Mesenchymal stem cell (in vitro differentiated cells and primary cell): ENCODE results near the gene NEK2.
"Not testable (repeated sequence)": the region's sequence is repeated elsewhere in the genome, so short reads cannot be mapped to it uniquely, and the experiment has no call there.

Experiments
- DNase-seq: peaks from one replicate; pipeline ENCODE4 v3.0.0-alpha.2; 2013
- H2AFZ ChIP-seq: one replicate; pipeline ENCODE4 v1.6.1; 2013; ENCODE audit warnings: low read depth, mild to moderate bottlenecking, control low read depth, inconsistent platforms, low read length, moderate library complexity
- H2AK5ac ChIP-seq: 2 replicates; pipeline ENCODE4 v1.6.1; 2013; ENCODE audit warnings: low read length, moderate library complexity, mild to moderate bottlenecking, inconsistent platforms; ENCODE audit not compliant: severe bottlenecking
- H2BK120ac ChIP-seq: one replicate; pipeline ENCODE4 v1.6.1; 2013; ENCODE audit warnings: low read depth, mild to moderate bottlenecking, inconsistent platforms, low read length, moderate library complexity
- H2BK12ac ChIP-seq, 2 experiments: one replicate each; pipeline ENCODE4 v1.6.1; 2013; ENCODE audit warnings: inconsistent platforms in 2 of 2, low read length in 2 of 2, mild to moderate bottlenecking in 2 of 2, moderate library complexity in 2 of 2, control low read depth in 1 of 2
- H2BK15ac ChIP-seq: one replicate; pipeline ENCODE4 v1.6.1; 2013; ENCODE audit warnings: mild to moderate bottlenecking, low read depth, inconsistent platforms; ENCODE audit not compliant: poor library complexity, severe bottlenecking
- H2BK5ac ChIP-seq: 2 replicates; pipeline ENCODE4 v1.6.1; 2013; ENCODE audit warnings: low read depth, mild to moderate bottlenecking, low read length, control low read depth, inconsistent platforms; ENCODE audit not compliant: poor library complexity, severe bottlenecking
- H3K14ac ChIP-seq, 2 experiments: one replicate each; pipeline ENCODE4 v1.6.1; 2013; ENCODE audit warnings: inconsistent platforms in 2 of 2, low read length in 2 of 2, control low read depth in 1 of 2, mild to moderate bottlenecking in 1 of 2, moderate library complexity in 1 of 2
- H3K18ac ChIP-seq, 2 experiments: one replicate each; pipeline ENCODE4 v1.6.1; 2013; ENCODE audit warnings: inconsistent platforms in 2 of 2, low read length in 2 of 2, control low read depth in 1 of 2, low read depth in 1 of 2, mild to moderate bottlenecking in 1 of 2
- H3K23ac ChIP-seq, 2 experiments: one replicate each; pipeline ENCODE4 v1.6.1; 2013; ENCODE audit warnings: inconsistent platforms in 2 of 2, low read length in 2 of 2, mild to moderate bottlenecking in 2 of 2, moderate library complexity in 2 of 2, control low read depth in 1 of 2
- H3K27ac ChIP-seq: 2 replicates; pipeline ENCODE4 v1.5.1; 2013; ENCODE audit warnings: mild to moderate bottlenecking, moderate library complexity, low read length, control low read depth, inconsistent platforms; ENCODE audit not compliant: poor library complexity, severe bottlenecking
- H3K27me3 ChIP-seq, 2 experiments: 2 replicates each; pipeline versions ENCODE4 v1.6.1 to v1.7.0; 2013; ENCODE audit warnings: low read length in 2 of 2, mild to moderate bottlenecking in 2 of 2, moderate library complexity in 2 of 2, control low read depth in 1 of 2, inconsistent platforms in 1 of 2; ENCODE audit not compliant: control insufficient read depth in 1 of 2, insufficient read depth in 1 of 2
- H3K36me3 ChIP-seq, 2 experiments: 2 replicates each; pipeline versions ENCODE4 v1.6.1 to v1.7.0; 2013; ENCODE audit warnings: low read length in 2 of 2, control low read depth in 1 of 2, inconsistent platforms in 1 of 2, low read depth in 1 of 2, mild to moderate bottlenecking in 1 of 2; ENCODE audit not compliant: insufficient read depth in 2 of 2, control insufficient read depth in 1 of 2
- H3K4ac ChIP-seq, 2 experiments: one replicate each; pipeline ENCODE4 v1.6.1; 2013; ENCODE audit warnings: inconsistent platforms in 2 of 2, low read length in 2 of 2, mild to moderate bottlenecking in 2 of 2, moderate library complexity in 2 of 2, control low read depth in 1 of 2, low read depth in 1 of 2
- H3K4me1 ChIP-seq: 2 replicates; pipeline ENCODE4 v1.6.1; 2013; ENCODE audit warnings: low read depth, low read length, control low read depth; ENCODE audit not compliant: control insufficient read depth, insufficient read depth
- H3K4me2 ChIP-seq: 2 replicates; pipeline ENCODE4 v1.6.1; 2013; ENCODE audit warnings: low read length, mild to moderate bottlenecking, inconsistent platforms; ENCODE audit not compliant: poor library complexity, severe bottlenecking
- H3K4me3 ChIP-seq, 2 experiments: 2 replicates each; pipeline versions ENCODE4 v1.5.1 to v1.7.0; 2013; ENCODE audit warnings: low read length in 2 of 2, mild to moderate bottlenecking in 2 of 2, control low read depth in 1 of 2, low read depth in 1 of 2; ENCODE audit not compliant: insufficient read depth in 1 of 2
- H3K79me1 ChIP-seq: replicated peaks from 2 replicates; pipeline ENCODE4 v1.6.1; 2013; ENCODE audit warnings: mild to moderate bottlenecking, control low read depth, low read length, inconsistent platforms; ENCODE audit not compliant: poor library complexity, severe bottlenecking
- H3K9ac ChIP-seq: 2 replicates; pipeline ENCODE4 v1.7.0; 2013; ENCODE audit warnings: mild to moderate bottlenecking, low read length, moderate library complexity
- H3K9me3 ChIP-seq: 2 replicates; pipeline ENCODE4 v1.7.0; 2013; ENCODE audit warnings: mild to moderate bottlenecking, low read length; ENCODE audit not compliant: control insufficient read depth
- H4K8ac ChIP-seq: one replicate; pipeline ENCODE4 v1.6.1; 2013; ENCODE audit warnings: inconsistent platforms, mild to moderate bottlenecking, low read length, moderate library complexity
- H4K91ac ChIP-seq: one replicate; pipeline ENCODE4 v1.6.1; 2013; ENCODE audit warnings: mild to moderate bottlenecking, low read length, inconsistent platforms
- WGBS: methylation state at CpG from one replicate; pipeline ENCODE4 v1.1.7; 2013; ENCODE audit warnings: mixed read lengths; 5-methylcytosine and 5-hydroxymethylcytosine counted together

The NEK2 gene

GRCh38 chr1:211646566-211646965, 28.9 kb downstream of the NEK2 start:
- Histone ChIP-seq H4K8ac (no peak overlapping the region), H3K36me3 (no peaks in the 10 kb centered on the region), H3K79me1 (no peaks in the 10 kb centered on the region), H3K27me3 (no peaks in the 10 kb centered on the region), H2BK12ac (no peak overlapping the region), H3K4me3 (no peak overlapping the region), H3K14ac (no peak overlapping the region), H2BK120ac (no peak overlapping the region), H4K91ac (no peak overlapping the region), H2AFZ (no peak overlapping the region), H3K18ac (no peak overlapping the region), H3K4ac (no peak overlapping the region), H3K27ac (no peak overlapping the region), H3K4me2 (no peak overlapping the region), H3K23ac (no peak overlapping the region), H3K9me3 (no peaks in the 10 kb centered on the region), H2AK5ac (no peak overlapping the region), H2BK5ac (no peak overlapping the region), H2BK15ac (no peak overlapping the region), H3K9ac (no peak overlapping the region), H3K4me1 (peaks cover 32% of the 10 kb centered on the region)
- WGBS: 86% methylated on average over 1 of the region's 1 CpG
- DNase-seq: no peak

GRCh38 chr1:211645601-211646000, 29.8 kb downstream of the NEK2 start:
- H3K27ac ChIP-seq, DNase-seq, H3K4me3 ChIP-seq, H3K18ac ChIP-seq, H3K9me3 ChIP-seq, H3K9ac ChIP-seq, H2BK15ac ChIP-seq, H2AK5ac ChIP-seq, H3K4me2 ChIP-seq, H2BK5ac ChIP-seq, H3K36me3 ChIP-seq, H3K79me1 ChIP-seq, H2BK12ac ChIP-seq, H3K27me3 ChIP-seq, H3K23ac ChIP-seq, H3K4ac ChIP-seq, H3K14ac ChIP-seq, H4K91ac ChIP-seq, H2AFZ ChIP-seq, H2BK120ac ChIP-seq, H4K8ac ChIP-seq: not testable (repeated sequence)
- 87% methylated on average over 5 of the region's 5 CpGs for WGBS
- peaks cover 32% of the 10 kb centered on the region for H3K4me1 ChIP-seq

GRCh38 chr1:211644653-211645052, 30.8 kb downstream of the NEK2 start:
- Histone ChIP-seq H2AFZ (no peak overlapping the region), H3K36me3 (no peaks in the 10 kb centered on the region), H2BK120ac (no peak overlapping the region), H3K14ac (no peak overlapping the region), H2BK5ac (no peak overlapping the region), H3K23ac (no peak overlapping the region), H3K9me3 (no peaks in the 10 kb centered on the region), H3K4ac (no peak overlapping the region), H2BK12ac (no peak overlapping the region), H4K8ac (no peak overlapping the region), H3K4me3 (no peak overlapping the region), H4K91ac (no peak overlapping the region), H3K18ac (no peak overlapping the region), H2BK15ac (no peak overlapping the region), H3K9ac (no peak overlapping the region), H3K4me2 (no peak overlapping the region), H3K27me3 (no peaks in the 10 kb centered on the region), H3K27ac (no peak overlapping the region), H3K79me1 (peaks cover 2% of the 10 kb centered on the region), H2AK5ac (no peak overlapping the region), H3K4me1 (peaks cover 35% of the 10 kb centered on the region)
- WGBS: no CpG with 5 or more reads among the region's 2 CpGs
- DNase-seq: no peak

- no peak for DNase-seq
- H3K4me3 ChIP-seq: no peak overlapping the region
- H3K23ac ChIP-seq: no peak overlapping the region
- no peaks in the 10 kb centered on the region for H3K36me3 ChIP-seq
- peak overlapping the region in 1 of 2 experiments; percentile 46 for H3K18ac ChIP-seq
- H3K14ac ChIP-seq: no peak overlapping the region
- peak overlapping the region; percentile 21 for H3K27ac ChIP-seq
- no peak overlapping the region for H2AK5ac ChIP-seq
- H2AFZ ChIP-seq: no peak overlapping the region
- no peak overlapping the region for H2BK120ac ChIP-seq
- H2BK5ac ChIP-seq: no peak overlapping the region
- no peak overlapping the region for H4K91ac ChIP-seq
- no peaks in the 10 kb centered on the region for H3K9me3 ChIP-seq
- H3K4me1 ChIP-seq: peaks cover 29% of the 10 kb centered on the region
- no peaks in the 10 kb centered on the region for H3K27me3 ChIP-seq
- no peak overlapping the region for H3K9ac ChIP-seq
- no peak overlapping the region for H4K8ac ChIP-seq
- WGBS: 60% methylated on average over 14 of the region's 20 CpGs
- peak overlapping the region in 1 of 2 experiments; percentile 9 for H2BK12ac ChIP-seq
- H2BK15ac ChIP-seq: no peak overlapping the region
- no peak overlapping the region for H3K4ac ChIP-seq
- H3K79me1 ChIP-seq: peaks cover 2% of the 10 kb centered on the region
- H3K4me2 ChIP-seq: peak overlapping the region; percentile 8
Measured at GRCh38 chr1:211643324-211644212, 31.9 kb downstream of the NEK2 start.
